ENCODE data around the gene LUZP4.
"Not testable (repeated sequence)": the region's sequence is repeated elsewhere in the genome, so short reads cannot be mapped to it uniquely, and the experiment has no call there.

GRCh38 chrX:115329282-115329681 is 39.8 kb downstream of the LUZP4 start:
- TF ChIP-seq CTCF, POLR2A (IDR thresholded peaks at IDR 0.05): not testable (repeated sequence)

All from gastroesophageal sphincter (tissue), 3 donors.